ENCODE data around the gene KLF7. TPM values are rescaled to one million over a fixed set of nuclear protein-coding genes. Genes with fewer than 3 reads are reported as not detected.

Gene KLF7
- total and polyA plus RNA-seq, 8 donors: 14.8 to 41.8 (median 18.2) TPM

DNA sequence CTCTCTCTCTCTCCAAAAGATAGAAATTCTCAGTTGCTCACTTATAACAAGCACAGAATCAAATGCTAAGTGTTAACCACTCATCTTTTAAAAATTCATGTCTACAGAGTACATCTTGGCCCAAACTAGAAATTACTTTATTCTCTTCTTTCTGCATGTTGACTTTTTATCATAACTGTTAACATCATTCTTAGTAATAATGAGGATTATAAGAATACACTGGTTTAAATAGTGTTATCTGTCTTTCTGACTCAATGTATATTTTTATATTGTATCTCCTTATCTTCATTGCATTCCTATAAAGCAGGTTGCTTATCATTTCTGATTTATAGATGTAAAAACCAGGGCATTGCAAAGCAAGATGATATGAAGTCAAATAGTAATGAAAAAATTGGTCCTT, 17.8 kb upstream of the KLF7 start:
- Histone ChIP-seq H3K27me3 (no peaks in the 10 kb centered on the region), H3K27ac (no peak overlapping the region), H3K4me3 (no peak overlapping the region), H3K36me3 (no peaks in the 10 kb centered on the region), H3K4me1 (no peaks in the 10 kb centered on the region), H3K9me3 (peaks cover 0 to 6% of the 10 kb centered on the region in 2 donors)
- no peak for TF ChIP-seq CTCF (IDR thresholded peaks at IDR 0.05)
- DNase-seq (no peak), ATAC-seq (no peak)
- intact Hi-C loops (cut with DNase I): no loop called here

- Histone ChIP-seq H3K9me3 (peaks cover 0 to 6% of the 10 kb centered on the region in 2 donors), H3K4me1 (no peaks in the 10 kb centered on the region), H3K27me3 (no peaks in the 10 kb centered on the region), H3K4me3 (no peak overlapping the region), H3K27ac (no peak overlapping the region), H3K36me3 (no peaks in the 10 kb centered on the region)
- no peak for ATAC-seq
- intact Hi-C loops (cut with DNase I): no loop called here
- TF ChIP-seq CTCF (IDR thresholded peaks at IDR 0.05): no peak
- DNase-seq: no peak
These were observed 17.2 kb upstream of the KLF7 start for GRCh38 chr2:207182911-207183310.

GRCh38 chr2:207181526-207182274, 16.0 kb upstream of the KLF7 start:
- Histone ChIP-seq H3K36me3 (no peaks in the 10 kb centered on the region), H3K4me1 (no peaks in the 10 kb centered on the region), H3K27ac (no peak overlapping the region), H3K4me3 (no peak overlapping the region), H3K27me3 (no peaks in the 10 kb centered on the region), H3K9me3 (no peaks in the 10 kb centered on the region)
- no peak for ATAC-seq
- intact Hi-C loops (cut with DNase I): no loop called here
- TF ChIP-seq CTCF (IDR thresholded peaks at IDR 0.05): no peak
- DNase-seq: no peak

GRCh38 chr2:207180741-207181140, 15.0 kb upstream of the KLF7 start:
- no peaks in the 10 kb centered on the region for H3K36me3 ChIP-seq
- no peak overlapping the region for H3K4me3 ChIP-seq
- TF ChIP-seq CTCF (IDR thresholded peaks at IDR 0.05): no peak
- ATAC-seq: no peak
- intact Hi-C loops (cut with DNase I): no loop called here
- no peaks in the 10 kb centered on the region for H3K27me3 ChIP-seq
- no peak overlapping the region for H3K27ac ChIP-seq
- H3K9me3 ChIP-seq: no peaks in the 10 kb centered on the region
- H3K4me1 ChIP-seq: no peaks in the 10 kb centered on the region
- DNase-seq: no peak

DNA sequence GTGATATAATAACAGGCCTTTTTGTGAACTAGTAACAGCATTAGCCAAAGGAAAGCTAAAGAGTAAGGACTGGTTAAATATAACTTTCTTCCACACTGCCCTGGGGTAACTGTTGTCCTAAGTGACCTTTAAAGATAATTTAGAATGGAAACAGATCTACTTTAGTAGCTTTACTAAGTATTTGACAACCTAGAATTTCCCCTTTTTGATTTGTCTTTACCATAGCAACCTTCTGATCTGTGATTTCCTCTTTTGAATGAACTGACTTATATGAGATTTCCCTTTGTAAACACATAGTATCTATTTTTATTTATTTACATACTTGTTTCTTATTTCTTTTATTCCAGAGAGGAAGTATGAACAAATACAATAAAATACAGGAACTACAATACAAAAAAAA, 10.5 kb upstream of the KLF7 start:
- no peak for TF ChIP-seq CTCF (IDR thresholded peaks at IDR 0.05)
- ATAC-seq (no peak), DNase-seq (no peak)
- Histone ChIP-seq H3K9me3 (no peaks in the 10 kb centered on the region), H3K4me3 (no peak overlapping the region), H3K4me1 (no peaks in the 10 kb centered on the region), H3K27me3 (no peaks in the 10 kb centered on the region), H3K36me3 (no peaks in the 10 kb centered on the region), H3K27ac (no peak overlapping the region)
- intact Hi-C loops (cut with DNase I): no loop called here

All from left lung (tissue), 10 donors.